K562 (cell line): ENCODE data around the gene FAM83E. TPM values are rescaled to one million over a fixed set of nuclear protein-coding genes. Genes with fewer than 3 reads are reported as not detected.

Experiments
- ARID4B ChIP-seq: sonication (generic); formaldehyde crosslinking; IDR thresholded peaks from 2 replicates; pipeline ENCODE4 v1.8.0; 2022; ENCODE audit warnings: mild to moderate bottlenecking, missing genetic modification reagents
- CHD1 ChIP-seq: fragments of 200-600 bp; sonication (generic); IDR thresholded peaks from one replicate; pipeline ENCODE4 v1.6.1; 2012; ENCODE audit warnings: mild to moderate bottlenecking, moderate library complexity, low read length, inconsistent platforms
- HDGF ChIP-seq: fragments of 450-650 bp; IDR thresholded peaks from 2 replicates; pipeline ENCODE4 v1.6.1; 2016
- IFI16 ChIP-seq: fragments of 250-450 bp; sonication (Bioruptor Pico); IDR thresholded peaks from 2 replicates; pipeline ENCODE4 v2.1.2; 2022; ENCODE audit warnings: mild to moderate bottlenecking, inconsistent platforms
- L3MBTL2 ChIP-seq: fragments of 450-650 bp; IDR thresholded peaks from 2 replicates; pipeline ENCODE4 v1.6.1; 2016; ENCODE audit warnings: mild to moderate bottlenecking, moderate library complexity
- MBD2 ChIP-seq: sonication (generic); IDR thresholded peaks from 2 replicates; pipeline ENCODE4 v1.6.1; 2016; ENCODE audit warnings: low read depth, borderline replicate concordance
- MTA1 ChIP-seq: fragments of 450-650 bp; IDR thresholded peaks from 2 replicates; pipeline ENCODE4 v1.6.1; 2017; ENCODE audit warnings: borderline replicate concordance
- POLR2A ChIP-seq: fragments of 450-650 bp; conservative IDR thresholded peaks from 2 replicates; pipeline ENCODE4 v1.6.1; 2016
- REST ChIP-seq, 2 experiments: fragments of 450-650 bp; formaldehyde crosslinking in 1 of 2; IDR thresholded peaks; 2 replicates each; pipeline versions ENCODE4 v1.4.0 to v1.6.1; 2014 to 2020; ENCODE audit warnings: mild to moderate bottlenecking in 2 of 2, borderline replicate concordance in 1 of 2, low read depth in 1 of 2
- RUNX1 ChIP-seq: sonication (generic); IDR thresholded peaks from 2 replicates; pipeline ENCODE4 v1.6.1; 2016; ENCODE audit warnings: antibody characterized with exemption, low read depth
- TEAD2 ChIP-seq: fragments of 450-650 bp; IDR thresholded peaks from 2 replicates; pipeline ENCODE4 v1.6.1; 2016; ENCODE audit warnings: missing genetic modification characterization, control low read depth, missing compliant biosample characterization
- ZBTB33 ChIP-seq: sonication (generic); formaldehyde crosslinking; IDR thresholded peaks from 2 replicates; pipeline ENCODE4 v1.8.1; 2023; ENCODE audit warnings: mild to moderate bottlenecking, missing genetic modification reagents
- ZEB2 ChIP-seq: fragments of 450-650 bp; IDR thresholded peaks from 2 replicates; pipeline ENCODE4 v1.6.1; 2016
- ZNF143 ChIP-seq: sonication (generic); formaldehyde crosslinking; IDR thresholded peaks from 2 replicates; pipeline ENCODE4 v1.9.0; 2022; ENCODE audit warnings: mild to moderate bottlenecking, missing genetic modification reagents
- ZNF583 ChIP-seq: fragments of 250-450 bp; sonication (Bioruptor Pico); IDR thresholded peaks from 2 replicates; pipeline ENCODE4 v1.4.0; 2020
- polyA plus RNA-seq, 8 experiments: library from polyadenylated mRNA; depleted of rRNA in 4 of 8; stranded (reverse) in 5 of 8; unstranded in 3 of 8; fragments of >200 nt; fragmentation: Nextera tagmentation in 2 of 8; fragmentation: Illumina TruSeq in 1 of 8; extraction: Ambion mirVana in 2 of 8; extraction: Trizol in 1 of 8; gene quantifications; 2 replicates each; pipeline versions ENCODE4 v1.2.1 to v1.2.3, GENCODE V29; 2011 to 2014; ENCODE audit warnings: inconsistent platforms in 1 of 8, missing spikeins in 1 of 8
- total RNA-seq, 7 experiments: library from RNA; depleted of rRNA in 6 of 7; stranded (reverse); fragments of >200 nt in 6 of 7; fragmentation: Illumina TruSeq in 2 of 7; extraction: Trizol in 2 of 7; gene quantifications; 2 replicates each; pipeline versions ENCODE4 v1.2.1 to v1.2.3, GENCODE V29; 2011 to 2021; ENCODE audit warnings: low replicate concordance in 1 of 7

FAM83E gene
- total and polyA plus RNA-seq, 9 of the 15 experiments (the other 6 are each of a cell fraction or from before 2014, with no cell fraction given) = 0.15 to 0.87 (median 0.29) TPM; not detected in 4

GRCh38 chr19:48638831-48639381 lies 24.0 kb upstream of the FAM83E start (continued):
- TF ChIP-seq ARID4B (CRISPR knock-in tag) (0 out of 2 replicates have a peak, but pooled peaks have one; percentile 61), REST (IDR thresholded peaks at IDR 0.05; ENCODE audit: borderline replicate concordance) (no peak), REST (CRISPR knock-in tag; IDR thresholded peaks at IDR 0.05; ENCODE audit: low read depth) (no peak), L3MBTL2 (no peak), HDGF (0 out of 2 replicates have a peak, but pooled peaks have one; percentile 2), ZBTB33 (CRISPR knock-in tag) (0 out of 2 replicates have a peak, but pooled peaks have one; percentile 24), ZNF583 (CRISPR knock-in tag) (no peak), RUNX1 (no peak), ZNF143 (peak; percentile 23; the same call in 1 of the 2 replicates), MBD2 (no peak), TEAD2 (tag) (no peak), IFI16 (CRISPR knock-in tag) (no peak), CHD1 (peak; percentile 85), MTA1 (peak; percentile 3; the same call in 1 of the 2 replicates), ZEB2 (0 out of 2 replicates have a peak, but pooled peaks have one; percentile 50), POLR2A (peak; percentile 61)
